ENCODE results near the gene VTI1A.

Gene VTI1A

GRCh38 chr10:112815269-112816032, 368.4 kb downstream of the VTI1A start:
- DNase-seq = no peak

DNA sequence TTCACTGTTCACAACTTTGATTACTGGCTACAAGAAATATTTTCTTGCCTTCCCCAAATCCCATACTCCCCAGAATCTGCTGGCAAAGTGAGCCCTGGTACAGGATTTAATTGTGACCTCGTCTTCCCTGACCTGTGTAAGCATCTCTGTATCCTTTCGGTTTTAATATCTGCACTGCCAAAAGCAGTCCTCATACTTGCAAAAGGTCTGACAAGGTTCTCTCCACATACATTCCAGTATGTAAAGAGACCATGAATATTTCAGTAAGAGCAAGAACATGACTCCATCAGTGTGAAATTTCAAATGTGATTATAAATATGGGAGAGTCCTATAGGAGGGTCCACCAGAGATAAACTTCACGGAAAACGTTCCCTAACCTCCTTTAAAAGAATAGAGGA, 369.0 kb downstream of the VTI1A start:
- DNase-seq = no peak

DNA sequence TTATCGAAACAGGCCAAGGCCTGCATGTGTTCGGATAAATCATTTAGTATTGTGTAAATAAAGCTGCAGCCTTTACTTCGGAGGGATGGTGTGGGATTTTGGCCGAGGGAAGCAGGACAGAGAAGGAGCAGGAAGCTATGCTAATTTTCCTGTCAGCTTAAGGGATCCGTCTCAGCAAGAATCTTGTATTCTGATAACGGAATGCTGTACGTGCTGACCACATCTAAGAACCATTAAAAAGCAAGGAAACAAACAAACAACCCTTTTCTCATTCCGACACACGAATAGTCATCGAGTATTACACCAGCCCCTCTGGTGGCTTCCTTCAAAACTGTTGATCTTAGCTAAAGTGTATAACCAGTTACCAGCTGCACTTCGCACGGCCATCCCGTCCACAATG, 369.9 kb downstream of the VTI1A start:
- DNase-seq = no peak

DNA sequence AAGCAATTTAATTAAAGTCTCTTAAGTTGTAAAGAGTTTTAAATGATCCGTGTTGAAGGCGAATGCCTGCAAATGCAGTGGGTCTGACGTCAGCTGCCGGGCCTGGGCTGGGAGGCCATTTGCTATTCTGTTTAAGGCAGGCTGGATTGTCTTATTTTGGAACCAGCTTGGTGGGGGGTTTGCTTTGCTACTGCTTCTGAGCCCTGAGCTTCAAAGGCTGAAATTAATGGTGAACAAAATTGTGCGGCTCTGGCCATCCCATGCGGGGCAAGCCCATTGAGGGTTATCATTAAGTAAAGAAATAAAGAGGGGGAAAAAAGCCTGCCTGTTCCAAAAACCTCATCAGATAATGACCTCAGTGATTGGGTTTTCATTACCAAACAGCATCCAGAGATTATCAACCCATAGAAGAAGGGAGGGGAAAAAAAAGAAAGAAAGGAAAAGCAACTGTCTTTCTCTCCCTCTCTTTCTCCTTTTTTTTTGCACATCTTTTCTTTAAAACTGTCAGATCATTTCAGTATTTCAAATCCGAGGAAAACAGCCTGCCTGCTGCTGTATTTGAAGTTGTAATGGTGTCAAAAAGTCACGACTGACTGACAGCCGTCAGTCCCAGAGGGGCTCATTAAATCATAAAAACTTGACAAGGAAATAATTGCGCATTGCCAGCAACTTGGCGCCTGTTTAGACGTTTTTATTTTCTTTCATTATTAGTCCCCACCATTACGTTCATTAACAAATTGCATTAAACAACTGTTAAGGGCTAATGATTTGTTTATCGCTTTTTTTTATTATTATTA, 371.2 kb downstream of the VTI1A start:
- DNase-seq = no peak

DNA sequence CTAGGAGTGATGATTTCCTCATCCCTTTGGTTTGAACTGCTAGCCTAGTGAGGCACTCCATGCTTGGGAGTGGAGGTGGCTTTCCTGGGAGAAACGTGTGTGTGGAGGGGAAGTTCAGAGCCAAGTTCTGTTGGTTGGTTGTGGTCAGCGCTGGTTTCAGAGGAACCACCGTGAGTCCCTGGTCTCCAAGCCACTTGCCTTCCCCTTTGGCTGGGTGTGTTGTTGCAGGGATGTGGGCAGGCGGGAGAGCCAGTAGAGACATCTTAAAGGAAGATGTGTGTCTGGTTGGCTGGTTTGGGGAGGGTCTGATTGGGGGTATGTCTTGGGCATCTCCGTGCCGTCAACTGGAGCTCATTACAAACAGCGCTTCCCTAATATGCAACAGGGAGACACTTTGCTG, 372.2 kb downstream of the VTI1A start:
- no peak for DNase-seq

DNA sequence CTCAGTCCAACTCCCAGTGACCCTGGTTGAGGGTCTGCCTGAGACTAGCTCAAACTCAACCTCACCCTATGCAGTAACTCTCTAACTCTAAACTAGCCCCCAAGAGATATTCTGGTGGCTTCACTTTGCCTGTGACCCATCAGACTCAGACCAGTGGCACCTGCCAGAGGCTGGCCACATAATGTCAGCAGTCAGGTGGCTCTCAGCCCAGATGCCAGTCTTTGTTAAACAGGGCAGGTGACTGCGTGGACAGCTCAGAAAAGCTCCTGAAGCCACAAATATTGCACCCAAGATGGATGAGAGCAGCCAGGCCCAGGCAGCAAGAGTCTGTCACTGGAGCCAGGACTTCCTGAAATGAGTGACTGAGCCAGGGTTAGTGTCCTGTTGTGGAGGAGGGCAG, 373.3 kb downstream of the VTI1A start:
- DNase-seq = no peak

- no peak for DNase-seq
Observed at GRCh38 chr10:112821038-112821437, 374.0 kb downstream of the VTI1A start.

- no peak for DNase-seq
Observed at GRCh38 chr10:112821663-112822062, 374.6 kb downstream of the VTI1A start.

GRCh38 chr10:112823007-112823406, 376.0 kb downstream of the VTI1A start:
- no peak for DNase-seq

DNA sequence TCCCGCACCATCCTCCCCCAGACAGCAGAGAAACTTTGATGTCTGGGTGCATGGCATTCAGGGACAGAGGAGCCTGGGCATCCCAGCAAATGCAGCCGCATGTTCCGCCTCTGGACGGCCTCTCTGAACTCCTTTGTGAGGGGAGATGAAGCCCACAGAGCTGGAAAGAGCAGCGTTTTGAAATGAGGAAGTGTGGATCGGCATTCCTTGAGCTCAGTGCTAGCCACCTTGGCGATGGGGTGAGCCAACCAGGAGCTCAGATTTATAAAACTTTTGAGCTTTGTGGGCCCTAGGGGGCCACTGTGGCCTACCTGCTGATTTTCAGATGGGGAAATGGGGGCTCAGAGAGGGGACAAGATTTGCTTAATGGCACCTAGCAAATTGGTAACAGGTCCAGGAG, 376.6 kb downstream of the VTI1A start:
- DNase-seq = no peak

DNA sequence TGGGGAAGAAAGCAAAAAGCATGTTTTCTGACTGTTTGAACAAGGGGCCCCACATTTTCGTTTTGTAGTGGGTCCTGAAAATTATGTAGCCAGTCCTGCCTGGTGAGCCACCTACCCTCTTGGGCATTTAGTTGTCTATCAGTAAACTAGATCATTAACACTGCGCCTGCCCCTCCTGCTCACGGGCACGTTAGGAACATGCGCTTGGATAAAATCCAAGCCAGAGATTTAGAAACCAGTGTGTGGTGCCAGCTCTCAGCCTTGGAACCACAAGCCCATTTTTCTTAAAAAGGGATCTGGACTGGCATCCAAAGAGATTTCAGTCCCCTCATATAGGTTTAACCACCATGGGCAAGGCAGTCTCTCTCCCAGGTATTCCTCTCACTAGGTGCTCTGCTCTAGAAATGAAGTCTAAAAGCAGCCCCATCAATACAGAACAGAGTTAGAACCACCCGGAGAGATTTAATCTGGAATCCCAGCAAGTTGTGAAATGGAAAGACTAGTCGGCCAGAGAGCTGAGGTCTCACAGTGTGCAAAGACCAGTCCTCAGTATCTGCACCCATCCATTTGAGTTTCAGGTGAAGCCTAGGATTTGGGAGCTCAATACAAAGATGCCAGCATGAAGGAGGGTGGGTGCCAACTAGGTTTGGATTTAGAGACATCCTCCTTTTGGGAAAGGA, 379.1 kb downstream of the VTI1A start:
- no peak for DNase-seq

- DNase-seq = no peak
Observed at GRCh38 chr10:112827086-112827485, 380.1 kb downstream of the VTI1A start.

GRCh38 chr10:112827951-112828350, 380.9 kb downstream of the VTI1A start:
- no peak for DNase-seq

DNA sequence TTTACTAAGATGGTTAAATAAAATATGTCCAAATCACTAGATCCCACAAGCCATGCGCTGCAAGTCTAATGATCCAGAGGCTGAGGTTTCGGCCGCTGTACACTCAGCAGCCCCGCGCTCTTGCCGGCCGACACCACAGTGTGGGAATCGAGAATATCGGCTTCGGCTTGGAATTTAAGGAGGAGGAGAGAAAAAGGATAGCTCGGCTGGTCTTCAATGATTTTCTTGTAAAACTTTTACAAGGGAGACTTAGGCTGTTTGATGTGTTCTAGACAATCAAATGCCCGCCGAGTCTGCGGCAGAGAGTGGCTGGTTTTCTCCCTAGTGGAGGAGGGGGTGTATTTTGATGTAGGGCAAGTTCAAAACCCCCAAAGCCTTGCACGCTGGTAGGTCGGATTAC, 384.8 kb downstream of the VTI1A start:
- no peak for DNase-seq

DNA sequence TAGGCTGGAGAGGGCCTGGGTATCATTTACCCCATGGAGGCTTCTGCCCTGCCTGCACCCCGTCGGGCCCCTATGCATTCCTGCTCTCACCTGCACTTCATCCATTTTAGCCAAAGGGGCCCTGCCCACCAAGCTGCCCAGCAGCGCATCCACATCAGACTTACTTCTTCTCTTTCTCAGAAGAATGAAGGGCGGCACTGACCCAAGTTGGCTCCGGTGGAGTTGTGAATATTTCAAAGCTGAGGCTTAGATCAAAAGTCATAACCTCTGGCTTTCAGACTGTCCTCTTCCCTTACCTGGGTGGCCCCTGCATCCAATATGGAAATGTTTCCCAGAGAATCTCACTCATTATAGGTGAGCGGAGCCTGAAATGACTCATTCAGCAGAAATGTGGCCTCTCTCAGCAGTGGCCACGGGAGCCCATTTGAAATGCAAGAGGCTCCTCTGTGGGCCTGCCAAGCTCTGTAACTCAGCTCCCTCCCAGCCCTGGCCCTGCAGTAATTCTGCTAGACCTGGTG, 385.4 kb downstream of the VTI1A start:
- DNase-seq = no peak

- DNase-seq = no peak
Observed at GRCh38 chr10:112832959-112833358, 385.9 kb downstream of the VTI1A start.

DNA sequence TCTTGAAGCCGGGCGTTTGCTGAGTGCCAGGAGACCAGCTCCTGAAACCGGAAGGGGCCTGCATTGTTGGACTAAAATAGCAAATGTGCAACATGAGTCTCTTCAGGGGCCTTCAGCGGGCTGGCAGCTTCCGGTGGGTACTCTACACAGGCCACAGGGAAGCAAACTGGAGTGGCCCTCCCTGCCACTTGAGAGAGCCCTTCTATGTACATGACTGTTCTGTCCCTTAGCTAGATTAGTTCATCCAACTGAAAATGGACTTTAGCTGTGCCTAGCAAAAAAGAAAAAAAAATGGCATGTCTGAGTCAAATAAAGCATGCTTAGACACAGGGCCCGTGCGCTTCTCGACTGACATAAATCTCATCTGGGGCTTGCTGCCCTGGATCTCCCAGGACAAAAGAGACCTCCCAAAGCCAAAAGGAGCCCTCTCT, 387.8 kb downstream of the VTI1A start:
- no peak for DNase-seq

GRCh38 chr10:112835217-112835715, 388.3 kb downstream of the VTI1A start:
- DNase-seq = no peak

DNA sequence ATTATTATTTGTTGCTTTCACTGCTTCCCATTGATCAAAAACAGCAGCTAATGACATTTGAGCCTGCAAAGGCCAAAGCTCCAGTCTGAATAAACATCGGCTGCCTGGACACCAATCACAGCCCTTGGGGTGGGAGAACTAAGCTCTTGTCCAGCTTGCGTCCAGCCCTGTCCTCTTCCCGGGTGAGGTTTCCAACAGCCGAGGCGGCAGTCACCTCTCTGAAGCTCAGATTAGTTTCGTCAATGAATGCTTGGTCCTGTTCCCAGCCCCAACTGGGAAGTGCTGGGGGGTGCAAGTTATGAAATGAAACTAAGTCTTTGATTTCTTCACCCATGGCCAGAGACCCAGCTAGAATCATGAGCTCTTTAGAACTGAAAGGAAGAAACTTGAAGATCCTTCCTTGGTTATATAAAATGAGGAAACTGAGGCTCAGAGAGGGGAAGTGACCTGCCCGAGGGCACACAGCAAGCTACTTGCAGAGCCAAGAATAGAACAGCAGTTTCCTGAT, 389.0 kb downstream of the VTI1A start:
- DNase-seq = no peak

DNA sequence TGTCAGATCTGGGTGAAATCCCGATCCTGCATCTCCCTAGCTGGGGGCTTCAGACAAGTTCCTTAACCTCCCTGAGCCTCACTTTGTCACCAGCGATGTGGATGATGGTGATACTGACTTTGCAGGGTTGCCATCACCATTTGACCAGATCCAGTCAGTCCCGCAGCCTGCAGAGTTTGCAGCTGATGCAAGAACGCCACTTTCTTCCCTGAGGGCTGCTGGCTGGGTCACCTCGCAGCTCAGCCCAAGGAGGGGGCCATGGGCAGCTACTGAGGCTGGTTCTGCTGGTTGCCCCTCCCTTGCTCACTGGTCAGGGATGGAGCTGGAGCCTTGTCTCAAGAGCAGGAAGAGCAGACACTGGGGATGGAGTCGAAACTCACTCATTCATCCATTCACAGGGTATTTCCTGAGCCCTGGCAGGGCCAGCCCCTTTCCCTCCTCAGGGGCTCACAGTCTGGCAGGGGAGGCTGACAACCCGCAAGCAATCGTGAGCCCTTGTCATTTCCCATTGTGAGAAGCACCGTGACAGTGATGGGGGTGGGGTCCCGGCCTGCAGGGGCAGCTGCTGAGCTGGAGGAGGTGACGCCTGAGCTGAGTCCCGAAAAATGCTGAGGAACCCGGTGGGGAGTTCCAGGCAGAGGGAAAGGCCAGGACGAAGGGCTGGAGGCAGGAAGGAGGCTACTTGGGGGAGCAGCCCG, 391.9 kb downstream of the VTI1A start:
- DNase-seq = no peak

DNA sequence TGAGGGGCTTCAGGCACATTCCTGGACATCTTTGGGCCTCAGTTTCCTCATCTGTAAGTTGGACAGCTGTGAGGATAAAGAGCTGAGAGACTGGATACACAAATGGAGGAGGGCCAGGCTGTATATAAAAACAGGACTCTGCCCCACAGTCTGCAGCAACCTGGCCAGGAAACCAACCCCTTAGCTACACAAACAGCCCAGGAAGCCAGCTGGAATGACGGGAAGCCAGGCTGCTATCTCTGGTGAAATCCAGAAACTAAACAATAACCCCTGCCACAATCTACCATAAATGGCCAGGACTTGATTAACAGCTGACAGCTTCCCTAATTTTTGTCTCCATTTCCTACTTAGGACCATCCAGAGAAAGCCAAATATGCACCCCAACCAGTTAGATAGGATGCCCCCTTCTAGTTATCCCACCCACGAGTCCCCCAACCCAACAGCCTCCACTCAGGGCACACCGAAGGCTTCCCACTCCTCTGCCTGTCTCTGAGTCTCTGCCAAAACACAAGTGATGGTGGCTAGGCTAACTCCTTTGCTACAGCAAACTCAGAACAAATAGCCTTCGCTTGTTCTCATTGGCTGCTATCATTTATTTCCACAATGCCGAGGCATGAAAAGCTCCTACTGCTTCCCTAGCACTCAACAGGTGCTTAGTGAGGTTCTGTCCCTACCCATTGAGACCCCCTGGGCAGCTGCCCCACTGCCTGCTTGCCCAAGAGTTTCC, 393.1 kb downstream of the VTI1A start:
- no peak for DNase-seq

GRCh38 chr10:112841549-112841948, 394.5 kb downstream of the VTI1A start:
- no peak for DNase-seq

All from OCI-M1 (cell line).